HG02973 (cell line): Measurements from ENCODE around the gene CHST9.
"Not testable (repeated sequence)": the region's sequence is repeated elsewhere in the genome, so short reads cannot be mapped to it uniquely, and the experiment has no call there.

Experiments used
- ATAC-seq: cut with Tn5 transposase; IDR thresholded peaks from one replicate; pipeline ENCODE4 v1.9.1; 2021; ENCODE audit warnings: moderate library complexity; ENCODE audit not compliant: unreplicated experiment

Gene CHST9

DNA sequence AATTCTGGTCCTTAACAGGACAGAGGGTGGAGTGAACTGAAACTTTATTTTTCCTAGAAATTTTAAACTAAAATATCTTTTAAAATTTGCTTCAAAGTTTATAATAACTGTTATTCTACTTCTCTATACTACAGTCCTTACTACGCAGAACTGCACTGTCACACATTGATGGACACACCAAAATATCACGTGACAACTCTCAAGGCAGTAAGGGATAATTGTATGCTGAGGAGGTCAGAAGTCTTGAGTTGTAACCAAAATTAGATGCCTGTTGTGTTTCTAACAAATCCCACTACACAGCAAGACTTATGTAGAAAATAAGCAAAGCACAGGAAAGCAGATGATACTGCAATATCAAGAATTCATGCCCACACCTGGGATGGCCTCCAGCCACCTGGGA lies 76.3 kb downstream of the CHST9 start:
- no peak for ATAC-seq

DNA sequence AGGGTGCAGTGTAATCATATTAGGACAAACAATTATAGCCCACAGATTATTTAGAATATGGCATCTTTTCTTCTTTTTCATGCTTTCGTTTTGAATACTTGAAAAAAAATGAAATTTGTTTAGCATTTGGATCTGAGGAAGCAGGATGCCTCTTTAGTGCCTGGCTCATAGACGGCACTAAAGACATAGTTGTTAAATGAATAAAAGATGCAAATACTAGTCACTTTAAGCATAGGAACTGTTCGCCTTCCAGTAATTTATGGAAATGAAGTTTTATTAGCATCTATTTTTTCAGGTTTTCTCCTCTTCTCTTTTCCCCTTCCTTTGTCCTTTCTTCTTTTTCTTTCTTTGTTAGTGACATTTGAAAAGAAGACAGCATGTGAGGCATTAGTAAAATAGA lies 80.4 kb downstream of the CHST9 start:
- ATAC-seq: no peak

DNA sequence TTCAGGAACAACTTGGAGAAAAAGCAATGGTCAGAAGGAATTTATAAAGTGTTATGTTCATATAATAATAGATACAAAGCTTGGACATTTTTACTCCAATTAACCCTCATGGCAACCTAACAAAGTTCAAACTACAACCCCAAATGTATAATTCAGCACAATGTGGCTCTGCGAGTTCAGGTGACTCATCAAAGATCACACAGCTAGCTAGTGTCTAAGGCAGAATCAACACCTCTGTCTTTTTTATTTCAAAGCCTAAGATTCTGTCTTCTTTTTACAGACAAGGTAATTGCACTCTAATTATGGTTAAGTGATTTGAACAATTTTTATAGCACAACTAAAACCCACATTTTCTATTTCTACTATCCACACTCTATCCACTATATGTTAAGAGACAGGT lies 90.5 kb downstream of the CHST9 start:
- no peak for ATAC-seq

DNA sequence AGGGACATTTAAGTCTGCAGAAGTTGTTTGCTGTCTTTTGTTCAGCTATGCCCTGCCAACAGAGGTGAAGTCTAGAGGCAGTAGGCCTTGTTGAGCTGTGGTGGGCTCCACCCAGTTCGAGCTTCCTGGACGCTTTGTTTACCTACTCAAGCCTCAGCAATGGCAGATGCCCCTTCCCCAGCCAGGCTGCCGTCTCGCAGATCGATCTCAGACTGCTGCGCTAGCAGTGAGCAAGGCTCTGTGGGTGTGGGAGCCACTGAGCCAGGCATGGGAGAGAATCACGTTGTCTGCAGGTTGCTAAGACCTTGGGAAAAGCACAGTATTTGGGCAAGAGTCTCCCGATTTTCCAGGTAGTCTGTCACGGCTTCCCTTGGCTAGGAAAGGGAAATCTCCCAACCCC lies 91.8 kb downstream of the CHST9 start:
- ATAC-seq: not testable (repeated sequence)

DNA sequence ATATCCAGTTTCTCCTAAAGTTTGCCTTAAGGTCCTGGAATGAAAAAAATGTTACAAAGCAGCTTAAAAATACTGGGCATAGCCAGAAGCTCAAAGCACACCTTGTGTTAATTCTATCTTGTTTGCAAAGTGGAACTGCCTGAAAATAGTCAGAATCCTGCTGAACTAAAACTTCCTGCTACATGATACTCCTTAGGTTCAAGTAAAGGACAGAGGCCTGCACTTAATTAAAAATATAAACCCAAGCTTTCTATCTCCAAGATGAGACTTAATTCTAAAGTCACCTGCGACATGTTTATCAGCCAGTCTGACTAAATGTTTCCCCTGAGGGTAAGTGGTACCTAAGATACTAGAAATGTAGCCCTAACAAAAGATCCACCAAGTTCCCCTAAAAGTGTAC lies 103.4 kb downstream of the CHST9 start:
- no peak for ATAC-seq

DNA sequence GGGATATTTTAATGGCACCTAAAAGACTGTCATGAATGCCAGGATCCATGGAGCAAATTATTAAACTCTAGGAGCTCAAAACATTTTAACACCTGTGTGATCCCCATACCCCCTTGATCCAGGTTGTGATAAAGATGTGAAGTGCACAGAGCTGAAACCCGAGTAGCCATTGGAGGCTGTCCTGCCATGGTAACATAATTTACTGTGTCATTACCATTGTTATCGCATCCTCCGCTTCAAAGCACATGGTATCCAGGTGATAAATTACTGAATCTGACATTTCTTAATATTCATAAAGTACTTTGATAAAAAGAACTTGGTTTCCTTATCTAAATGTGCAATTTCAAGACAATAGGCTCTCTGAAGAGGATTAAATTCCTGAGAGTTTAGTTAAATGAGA lies 109.3 kb downstream of the CHST9 start:
- no peak for ATAC-seq

DNA sequence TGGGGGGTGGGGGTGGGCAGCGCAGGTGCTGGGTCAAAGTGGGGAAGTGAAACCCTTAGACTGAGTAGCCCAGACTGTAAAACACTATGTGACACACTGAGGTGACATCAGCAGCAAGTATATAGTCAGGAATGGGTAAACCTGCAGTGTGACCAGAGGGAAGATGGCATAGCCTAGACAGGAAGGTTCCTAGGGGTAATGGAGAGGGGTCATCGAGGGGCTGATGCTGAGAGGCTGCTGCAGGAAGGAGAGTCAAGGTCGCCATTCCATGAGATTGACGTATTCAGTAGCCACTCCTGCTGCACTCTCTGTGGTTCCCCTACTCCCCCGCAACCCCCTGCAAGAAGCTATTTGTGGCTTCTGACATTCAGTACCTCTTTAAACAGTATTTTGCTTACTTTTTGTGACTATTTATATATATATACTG lies 111.7 kb downstream of the CHST9 start:
- peak; percentile 96 for ATAC-seq

DNA sequence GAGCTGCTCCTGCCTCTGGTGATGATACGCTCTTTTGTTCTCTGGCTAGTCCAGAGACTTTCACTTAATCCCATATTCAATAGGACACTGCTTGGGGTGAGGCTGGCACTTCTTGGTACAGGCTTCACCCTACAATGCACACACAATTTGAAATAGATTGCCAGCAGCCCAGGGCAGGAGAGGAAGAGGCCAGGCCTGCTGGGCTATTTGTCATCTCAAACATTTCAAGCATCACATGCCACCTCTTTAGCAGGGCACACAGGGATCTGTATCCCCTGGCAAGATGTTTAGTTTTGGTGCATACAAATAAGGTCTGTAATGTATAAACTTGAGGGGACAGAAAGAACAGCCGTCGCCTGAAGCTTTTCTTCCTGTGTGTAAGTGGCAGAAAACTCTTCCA lies 120.4 kb downstream of the CHST9 start:
- ATAC-seq: no peak

DNA sequence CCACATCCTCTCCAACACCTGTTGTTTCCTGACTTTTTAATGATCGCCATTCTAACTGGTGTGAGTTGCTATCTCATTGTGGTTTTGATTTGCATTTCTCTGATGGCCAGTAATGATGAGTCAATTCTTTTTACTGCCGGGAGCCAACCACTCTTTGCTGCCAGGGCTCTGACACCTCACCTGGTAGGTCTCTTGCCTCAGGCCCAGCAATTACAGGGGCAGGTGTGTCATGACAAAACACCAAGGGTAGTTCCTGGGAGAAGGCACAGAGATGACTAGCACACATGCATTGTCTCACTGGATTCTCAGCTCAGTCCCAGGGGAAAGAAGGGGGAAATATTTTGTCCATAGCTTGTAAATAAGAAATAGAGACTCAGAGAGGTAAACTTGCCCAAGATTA lies 122.3 kb downstream of the CHST9 start:
- ATAC-seq: no peak

DNA sequence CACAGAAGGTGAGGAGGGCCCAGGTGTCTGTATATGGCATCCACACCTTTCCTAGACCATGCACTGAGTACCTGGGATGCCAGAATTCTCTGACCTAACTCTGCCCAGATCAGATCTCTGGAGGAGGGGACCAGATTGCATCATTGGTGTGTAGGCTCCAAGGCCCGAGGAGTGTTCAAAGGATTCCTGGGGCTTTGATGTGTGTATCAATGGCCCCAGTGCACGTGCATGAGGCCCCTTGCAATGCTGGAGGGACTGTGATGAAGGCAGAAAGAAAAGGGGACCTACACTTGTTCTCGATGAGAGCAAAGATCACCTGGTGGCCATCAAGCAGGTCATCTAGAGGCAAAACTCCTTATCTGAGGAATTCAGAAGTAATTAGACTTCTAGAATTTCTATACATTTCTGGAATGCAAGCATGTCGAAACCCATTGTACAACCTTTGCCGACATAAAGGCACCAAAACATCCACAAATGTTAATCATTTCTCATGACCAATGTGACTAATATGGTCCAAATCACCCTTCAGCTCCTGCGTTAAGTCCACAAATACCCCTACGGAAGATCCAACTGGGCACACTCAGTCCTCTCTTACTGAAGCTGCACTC lies 123.5 kb downstream of the CHST9 start:
- no peak for ATAC-seq

DNA sequence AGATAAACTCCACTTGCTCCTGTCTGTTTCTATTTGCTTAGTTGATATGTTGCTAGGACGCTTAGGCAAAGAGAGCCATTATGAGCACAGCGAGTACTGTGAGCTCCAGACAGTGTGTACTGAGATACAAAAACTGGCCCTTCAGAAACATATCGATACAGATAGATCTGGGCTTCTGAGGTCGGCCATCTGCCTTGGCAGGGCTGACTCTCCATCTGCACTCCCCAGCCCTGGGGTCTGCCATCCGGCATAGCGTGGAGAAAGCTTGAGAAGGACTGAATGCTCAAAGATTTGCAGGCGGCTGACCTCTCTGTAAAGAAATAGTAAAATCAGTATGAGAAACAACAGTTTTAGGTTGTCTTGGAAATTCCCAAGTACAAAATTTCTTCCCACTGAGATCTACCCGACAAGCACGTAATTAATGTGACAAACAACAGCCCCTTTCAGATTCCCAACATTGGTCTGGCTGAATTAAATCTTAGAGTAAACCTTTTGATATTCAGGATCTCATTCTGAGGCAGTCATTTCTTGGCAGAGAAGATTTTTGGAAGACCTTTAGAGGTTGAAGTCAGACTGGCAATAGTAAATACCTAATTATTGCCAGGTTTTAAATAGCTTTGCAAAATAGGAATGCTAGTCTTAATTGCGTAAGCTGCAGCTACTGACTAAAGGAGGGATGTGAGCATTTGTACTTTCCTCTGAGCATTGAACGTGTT lies 127.4 kb downstream of the CHST9 start:
- ATAC-seq: no peak

DNA sequence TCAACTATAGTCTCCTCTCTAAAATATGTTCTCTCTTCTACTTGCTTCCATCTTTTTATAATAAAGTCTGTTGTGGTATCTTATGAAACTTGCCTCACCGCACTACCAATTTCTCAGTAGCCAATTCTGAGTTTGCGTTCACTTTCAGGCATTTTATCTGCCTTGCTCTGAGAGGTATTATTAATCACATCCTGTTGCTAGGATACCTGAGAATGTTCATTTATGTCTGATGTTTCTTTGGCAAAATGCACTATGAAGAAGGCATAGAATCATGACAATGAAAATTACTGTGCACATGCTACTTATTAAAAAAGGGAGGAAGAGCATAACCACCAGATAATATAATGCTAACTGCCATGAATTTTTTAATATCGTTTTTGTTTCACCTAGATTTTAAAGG lies 130.2 kb downstream of the CHST9 start:
- no peak for ATAC-seq

DNA sequence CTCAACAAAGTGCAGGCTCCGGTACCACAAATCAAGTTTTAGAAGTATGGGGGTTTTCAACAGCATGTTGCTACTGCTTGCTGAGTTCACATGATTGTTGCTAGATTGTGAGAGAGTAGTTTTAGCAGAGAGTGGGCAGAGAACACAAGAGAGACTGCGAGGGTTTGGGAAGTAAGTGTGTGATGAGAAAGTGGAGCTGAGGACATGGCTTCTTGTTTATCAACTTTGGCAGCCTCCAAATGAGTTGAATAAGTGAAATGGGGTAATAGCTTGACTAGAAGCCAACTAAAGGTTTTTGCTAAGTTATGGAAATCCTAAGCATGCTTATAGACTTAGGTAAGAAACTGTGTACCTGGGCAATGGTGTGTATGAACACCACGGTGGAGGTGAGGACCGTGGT lies 135.1 kb downstream of the CHST9 start:
- ATAC-seq: no peak

DNA sequence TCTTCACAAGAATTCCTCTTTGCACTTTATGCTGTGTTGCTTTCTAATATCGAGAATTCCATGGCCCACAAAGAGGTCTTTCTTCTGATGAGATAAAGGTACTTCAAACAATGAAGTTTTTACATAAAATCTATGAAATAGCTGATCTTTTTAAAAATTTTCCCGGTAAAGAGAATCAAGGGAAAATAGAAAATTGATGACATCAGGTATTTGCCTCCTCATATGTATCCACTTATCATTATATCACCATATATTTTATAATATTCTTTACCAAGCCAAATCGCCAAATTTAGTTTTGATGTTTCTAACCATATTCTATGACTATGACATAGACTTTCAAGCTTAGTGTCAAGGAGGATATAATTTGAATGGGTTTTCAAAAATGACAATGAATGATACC lies 139.8 kb downstream of the CHST9 start:
- no peak for ATAC-seq

DNA sequence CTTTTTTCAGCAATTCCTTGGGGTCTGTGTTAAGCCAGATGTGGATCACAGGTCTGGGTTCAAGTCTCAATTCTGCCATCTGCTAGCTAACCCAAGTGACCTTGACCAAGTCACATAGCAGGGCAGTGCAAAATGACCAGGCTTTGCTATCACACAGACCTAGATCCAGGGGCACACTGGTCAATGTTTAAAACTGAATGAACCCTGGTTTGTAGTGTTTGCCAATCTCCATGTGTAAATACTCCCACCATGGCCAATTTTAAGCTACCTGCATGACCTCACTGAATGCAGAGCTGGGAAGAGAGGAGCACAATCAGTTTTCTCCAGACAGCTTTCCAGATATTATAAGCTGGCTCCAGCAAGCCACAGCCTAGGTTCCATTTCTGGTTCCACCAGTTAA lies 142.9 kb downstream of the CHST9 start:
- no peak for ATAC-seq

DNA sequence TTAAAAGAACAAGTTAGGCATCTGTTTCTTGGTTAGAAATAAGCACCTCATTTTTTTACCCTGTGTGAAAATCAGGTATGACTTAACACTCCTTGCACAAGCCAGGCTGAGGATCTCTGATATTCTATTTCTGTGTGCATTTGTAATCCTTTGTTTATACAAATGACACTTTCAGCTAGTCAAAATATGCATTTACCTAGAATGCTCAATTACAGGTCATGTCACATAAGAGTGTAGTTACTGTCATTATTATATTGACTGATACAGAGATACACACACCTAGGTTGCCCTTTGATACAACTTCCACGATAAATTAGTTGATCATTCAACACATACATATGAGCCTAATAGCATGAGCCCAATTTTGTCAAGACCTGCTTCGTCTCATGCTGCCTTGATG lies 144.3 kb downstream of the CHST9 start:
- no peak for ATAC-seq

DNA sequence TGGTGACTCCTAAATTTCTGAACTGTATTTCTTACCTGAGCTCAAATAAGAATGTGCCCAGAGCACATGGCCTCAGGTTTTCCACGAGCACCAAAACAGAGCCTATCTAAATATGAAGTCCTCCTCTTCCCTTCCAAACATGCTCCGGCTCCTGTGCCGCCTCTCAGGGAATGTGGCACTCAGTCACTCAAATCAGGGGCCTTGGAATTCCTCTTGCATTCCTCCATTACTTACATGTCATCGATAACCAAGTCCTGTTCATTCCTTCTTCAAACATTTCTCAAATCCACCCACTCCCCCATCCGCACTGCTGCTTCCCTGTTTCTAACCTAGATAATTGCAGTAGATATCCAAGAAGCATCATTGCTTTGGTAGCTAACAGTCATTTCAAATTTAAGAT lies 151.4 kb downstream of the CHST9 start:
- ATAC-seq: no peak

DNA sequence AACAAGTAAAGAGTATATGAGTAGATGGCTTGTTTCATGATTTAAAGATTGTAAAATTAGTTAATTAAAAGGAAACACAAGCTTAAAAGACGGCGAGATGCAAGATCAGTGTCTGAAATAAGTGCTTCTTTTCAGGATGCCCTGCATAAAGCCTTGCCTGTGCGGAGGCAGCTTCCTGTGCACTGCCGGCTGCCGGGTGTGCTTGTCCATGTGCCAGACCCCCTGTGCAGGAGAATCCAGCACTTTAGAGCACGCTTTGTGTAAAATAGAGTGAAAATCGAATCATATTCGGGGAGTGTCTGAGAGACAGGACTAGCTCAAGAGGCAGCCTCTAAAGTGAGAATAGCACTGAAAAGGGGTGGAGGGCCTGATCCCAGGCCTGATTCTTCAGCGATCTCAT lies 154.7 kb downstream of the CHST9 start:
- no peak for ATAC-seq

DNA sequence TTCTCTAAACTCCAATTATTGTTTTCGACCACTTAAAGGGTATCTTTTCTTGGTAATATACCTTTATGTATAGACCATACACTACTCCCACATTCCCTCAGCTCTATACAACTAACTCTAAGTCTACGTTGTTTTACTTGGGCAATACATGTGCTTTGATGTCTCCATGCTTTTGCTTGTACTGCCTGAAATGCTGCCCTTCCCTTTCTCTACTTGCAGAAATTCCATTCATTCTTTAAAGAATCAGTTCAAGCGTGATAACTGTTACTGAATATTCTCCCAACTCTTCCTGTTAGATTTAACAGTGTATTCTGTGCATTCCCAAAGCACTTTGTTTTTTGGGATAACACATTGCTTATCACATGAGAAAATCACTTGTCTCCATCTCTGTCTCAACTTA lies 162.6 kb downstream of the CHST9 start:
- no peak for ATAC-seq

DNA sequence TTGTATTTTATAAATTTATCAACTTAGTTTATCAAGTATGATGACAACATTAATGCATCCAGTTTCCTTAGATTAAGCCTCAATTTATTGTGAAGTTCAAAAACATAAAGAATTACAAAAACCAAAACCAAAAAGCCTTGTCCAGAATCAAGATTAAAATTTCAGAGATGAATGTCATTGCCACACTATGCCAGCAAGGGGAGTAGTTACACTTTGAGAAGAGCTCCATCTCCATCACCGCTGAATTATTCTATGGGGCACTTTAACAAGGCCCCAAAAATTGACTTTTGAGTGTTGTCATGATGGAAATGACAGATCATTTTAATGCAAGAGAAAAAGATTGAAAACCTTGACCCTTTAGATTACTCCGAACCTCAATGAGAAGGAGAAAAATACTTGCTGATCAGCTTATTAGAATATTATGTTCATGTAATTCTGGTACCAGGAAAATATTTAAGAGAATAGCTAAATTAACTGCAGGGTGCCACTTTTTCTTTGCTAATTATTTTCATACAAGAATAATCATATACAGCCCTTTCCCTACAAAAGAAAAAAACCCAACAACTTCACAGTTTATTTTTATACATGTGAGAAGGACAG lies 167.1 kb downstream of the CHST9 start:
- no peak for ATAC-seq

DNA sequence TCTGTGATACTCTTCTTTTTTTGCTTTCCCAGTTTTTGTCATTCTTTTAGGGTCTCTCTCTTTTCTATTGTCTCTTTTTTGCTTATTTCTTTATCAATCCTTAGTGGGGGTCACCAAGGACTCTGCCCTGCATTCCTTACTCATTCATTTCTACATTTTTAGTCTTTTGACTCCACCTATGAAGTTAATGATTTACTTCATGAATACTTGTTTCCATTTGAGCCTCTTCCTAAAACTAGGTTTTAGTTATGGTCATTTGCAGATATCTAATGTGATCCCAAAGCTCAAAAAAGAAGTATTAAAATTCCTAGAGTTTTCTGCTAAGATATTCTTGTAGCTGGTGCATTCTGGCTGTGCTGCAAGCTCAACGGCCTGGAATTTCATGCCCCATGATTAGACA lies 170.3 kb downstream of the CHST9 start:
- no peak for ATAC-seq

DNA sequence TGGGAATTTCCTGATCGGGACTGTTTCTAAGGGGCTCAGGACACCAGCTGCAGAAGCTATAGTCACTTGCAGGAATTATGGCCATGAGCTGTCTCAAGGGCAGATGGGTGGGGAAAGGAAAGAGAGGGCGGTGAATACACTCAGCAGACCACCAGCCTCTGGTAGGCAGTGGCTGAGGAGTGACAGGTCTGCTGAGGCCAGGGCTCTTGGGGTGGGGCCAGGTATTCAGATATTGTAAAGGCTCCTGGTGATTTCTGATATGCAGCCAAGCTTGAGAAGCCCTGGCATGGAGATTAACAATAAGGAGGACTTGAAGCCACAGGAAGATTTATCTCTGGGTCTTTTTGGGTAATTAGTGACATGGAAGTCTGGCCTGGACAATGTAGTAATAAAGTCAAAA lies 174.3 kb downstream of the CHST9 start:
- ATAC-seq: no peak

DNA sequence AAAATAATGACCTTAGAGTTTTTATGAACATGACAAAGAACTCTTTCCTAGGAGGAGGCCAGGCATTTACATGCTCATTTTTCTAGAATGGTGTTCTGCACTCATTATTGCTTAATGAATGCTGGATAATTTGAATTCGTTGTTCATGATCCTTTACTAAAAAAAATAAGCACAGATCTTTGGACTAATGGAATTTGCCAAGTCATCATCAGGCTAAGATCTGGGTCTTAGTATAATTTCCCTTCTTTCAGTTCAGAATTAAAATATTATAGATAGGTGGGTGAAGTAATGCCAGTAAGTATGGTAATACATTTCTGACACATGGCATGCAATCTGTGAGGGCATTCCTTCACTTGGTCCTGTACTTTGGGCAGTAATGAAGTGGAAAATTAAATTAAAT lies 175.8 kb downstream of the CHST9 start:
- ATAC-seq: no peak
